GM23338 (cell line): ENCODE measurements around the gene DNAAF3. TPM values are rescaled to one million over a fixed set of nuclear protein-coding genes. Genes with fewer than 3 reads are reported as not detected.

Experiments used
- ATAC-seq: fragments of 200-7000 bp; cut with Tn5 transposase; 3 replicates; pipeline ENCODE4 v1.9.1; 2020
- DNase-seq: peaks from one replicate; pipeline ENCODE4 v3.0.0-alpha.2; 2015; ENCODE audit warnings: low spot score
- H2AFZ ChIP-seq: fragments of 200-600 bp; sonication (generic); 2 replicates; pipeline ENCODE4 v1.8.0; 2016; ENCODE audit warnings: antibody characterized with exemption, mild to moderate bottlenecking, moderate library complexity
- H3F3A ChIP-seq: fragments of 200-600 bp; sonication (generic); replicated peaks from 2 replicates; pipeline ENCODE4 v1.8.0; 2017; ENCODE audit warnings: antibody characterized with exemption, mixed run types, low read depth
- H3K27ac ChIP-seq: fragments of 200-600 bp; sonication (generic); 2 replicates; pipeline ENCODE4 v1.6.1; 2016; ENCODE audit warnings: low read depth
- H3K27me3 ChIP-seq: fragments of 200-600 bp; sonication (generic); 2 replicates; pipeline ENCODE4 v1.8.0; 2016; ENCODE audit warnings: mild to moderate bottlenecking, mixed run types, moderate library complexity; ENCODE audit not compliant: insufficient read depth
- H3K36me3 ChIP-seq: fragments of 200-600 bp; sonication (generic); 2 replicates; pipeline ENCODE4 v1.8.0; 2016; ENCODE audit warnings: mild to moderate bottlenecking; ENCODE audit not compliant: insufficient read depth
- H3K4me1 ChIP-seq: fragments of 200-600 bp; sonication (generic); 2 replicates; pipeline ENCODE4 v1.8.0; 2016; ENCODE audit warnings: mild to moderate bottlenecking, moderate library complexity; ENCODE audit not compliant: insufficient read depth
- H3K4me2 ChIP-seq: fragments of 200-600 bp; sonication (generic); 2 replicates; pipeline ENCODE4 v1.7.1; 2017; ENCODE audit warnings: mixed run types
- H3K4me3 ChIP-seq: fragments of 200-600 bp; sonication (generic); 2 replicates; pipeline ENCODE4 v1.6.1; 2016; ENCODE audit warnings: mixed run types
- H3K79me2 ChIP-seq: fragments of 200-600 bp; sonication (generic); replicated peaks from 2 replicates; pipeline ENCODE4 v1.8.0; 2017; ENCODE audit warnings: mild to moderate bottlenecking; ENCODE audit not compliant: insufficient read depth
- H3K9me2 ChIP-seq: fragments of 200-600 bp; sonication (generic); 2 replicates; pipeline ENCODE4 v1.8.0; 2017; ENCODE audit not compliant: insufficient read depth
- H4K20me1 ChIP-seq: fragments of 200-600 bp; sonication (generic); replicated peaks from 2 replicates; pipeline ENCODE4 v1.8.0; 2017; ENCODE audit warnings: mild to moderate bottlenecking; ENCODE audit not compliant: insufficient read depth
- H3K27ac Mint-ChIP-seq: 2 replicates; pipeline ENCODE4 v1.8.0; 2020; ENCODE audit warnings: inconsistent platforms, mild to moderate bottlenecking, moderate library complexity, mixed read lengths
- H3K27me3 Mint-ChIP-seq: 3 replicates; pipeline ENCODE4 v1.8.0; 2022; ENCODE audit warnings: low read depth, mild to moderate bottlenecking, moderate library complexity, mixed read lengths, inconsistent platforms; ENCODE audit not compliant: insufficient read depth, poor library complexity
- H3K36me3 Mint-ChIP-seq: 3 replicates; pipeline ENCODE4 v1.8.0; 2021; ENCODE audit warnings: low read depth, mild to moderate bottlenecking, inconsistent platforms, moderate library complexity, mixed read lengths
- H3K4me1 Mint-ChIP-seq: 3 replicates; pipeline ENCODE4 v1.8.0; 2020; ENCODE audit warnings: mild to moderate bottlenecking, inconsistent platforms, mixed read lengths
- H3K4me3 Mint-ChIP-seq: 3 replicates; pipeline ENCODE4 v1.8.0; 2021; ENCODE audit warnings: moderate library complexity, mild to moderate bottlenecking, inconsistent platforms, mixed read lengths
- H3K9me3 Mint-ChIP-seq: 3 replicates; pipeline ENCODE4 v1.8.0; 2020; ENCODE audit warnings: moderate library complexity, mild to moderate bottlenecking, inconsistent platforms, mixed read lengths
- CREB1 ChIP-seq: fragments of 250-450 bp; sonication (Bioruptor Pico); IDR thresholded peaks from 2 replicates; pipeline ENCODE4 v1.5.0; 2020; ENCODE audit warnings: low read depth, mild to moderate bottlenecking, moderate library complexity
- EZH2 ChIP-seq: fragments of 200-600 bp; sonication (generic); IDR thresholded peaks from one replicate; pipeline ENCODE4 v1.8.0; 2017; ENCODE audit warnings: antibody characterized with exemption, mild to moderate bottlenecking, low read depth; ENCODE audit not compliant: unreplicated experiment
- EZH2phosphoT487 ChIP-seq: fragments of 200-600 bp; sonication (generic); IDR thresholded peaks from one replicate; pipeline ENCODE4 v1.8.1; 2018; ENCODE audit warnings: antibody characterized with exemption; ENCODE audit not compliant: unreplicated experiment
- JUNB ChIP-seq: IDR thresholded peaks from one replicate; pipeline ENCODE4 v1.6.1; 2016; ENCODE audit warnings: antibody characterized with exemption; ENCODE audit not compliant: unreplicated experiment
- NANOG ChIP-seq: IDR thresholded peaks from 2 replicates; pipeline ENCODE4 v1.6.1; 2016; ENCODE audit warnings: antibody characterized with exemption, borderline replicate concordance
- POLR2AphosphoS5 ChIP-seq: IDR thresholded peaks from 2 replicates; pipeline ENCODE4 v1.6.1; 2016; ENCODE audit warnings: antibody characterized with exemption, low read depth
- STAT1 ChIP-seq: IDR thresholded peaks from one replicate; pipeline ENCODE4 v1.6.1; 2016; ENCODE audit warnings: antibody characterized with exemption; ENCODE audit not compliant: unreplicated experiment
- ZNF114 ChIP-seq: fragments of 250-450 bp; sonication (Bioruptor Pico); IDR thresholded peaks from 2 replicates; pipeline ENCODE4 v1.5.0; 2020; ENCODE audit warnings: mild to moderate bottlenecking, moderate library complexity
- ZNF331 ChIP-seq: fragments of 250-450 bp; sonication (Bioruptor Pico); IDR thresholded peaks from 2 replicates; pipeline ENCODE4 v1.5.0; 2020; ENCODE audit warnings: low read depth, mild to moderate bottlenecking, moderate library complexity
- polyA plus RNA-seq: library from polyadenylated mRNA; unstranded; fragments of >200 nt; fragmentation: Nextera tagmentation; extraction: Ambion mirVana; gene quantifications from 2 replicates; pipeline ENCODE4 v1.2.1, GENCODE V29; 2016
- total RNA-seq: library from RNA; depleted of rRNA; stranded (reverse); fragments of >200 nt; shearing (Covaris generic); gene quantifications from 2 replicates; pipeline ENCODE4 v1.2.3, GENCODE V29; 2014
- TF ChIP-seq, protein P1 (sequence below): fragments of 250-450 bp; sonication (Bioruptor Pico); IDR thresholded peaks from 2 replicates; pipeline ENCODE4 v1.5.0; 2020; ENCODE audit warnings: mild to moderate bottlenecking, moderate library complexity
- TF ChIP-seq, protein P2 (sequence below): IDR thresholded peaks from one replicate; pipeline ENCODE4 v1.6.1; 2018; ENCODE audit warnings: antibody characterized with exemption; ENCODE audit not compliant: unreplicated experiment
- TF ChIP-seq, protein P3 (sequence below), 2 experiments: fragments of 200-600 bp in 1 of 2; sonication (generic) in 1 of 2; conservative IDR thresholded peaks; 2 replicates each; pipeline versions ENCODE4 v1.5.1 to v1.6.1; 2016 to 2017; ENCODE audit warnings: antibody characterized with exemption in 2 of 2, low read depth in 2 of 2, mild to moderate bottlenecking in 2 of 2, moderate library complexity in 1 of 2
- TF ChIP-seq, protein P4 (sequence below): IDR thresholded peaks from 2 replicates; pipeline ENCODE4 v1.6.1; 2016; ENCODE audit warnings: antibody characterized with exemption

Gene DNAAF3
- total and polyA plus RNA-seq, 2 experiments from 2014 or later: 8.5 to 9.0 TPM

DNA sequence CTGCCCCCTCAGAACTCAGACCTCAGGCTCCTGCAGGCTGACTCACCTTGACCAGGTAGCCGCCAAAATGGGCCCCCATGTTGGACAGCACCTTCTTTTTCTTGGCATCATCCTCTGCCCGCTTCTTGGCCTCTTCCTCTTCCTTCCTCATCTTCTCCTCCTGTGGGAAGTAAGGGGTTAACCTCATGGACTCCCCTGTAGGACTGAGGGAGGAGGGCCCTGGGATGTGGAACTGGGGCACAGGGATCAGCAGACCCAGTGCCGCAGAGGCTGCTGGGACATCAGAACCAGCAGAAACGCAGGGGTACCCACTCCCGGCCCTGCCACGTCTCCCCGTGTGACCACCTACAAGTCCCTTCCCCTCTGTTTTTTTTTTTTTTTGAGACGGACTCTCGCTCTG lies 28.5 kb downstream of the DNAAF3 start:
- ATAC-seq: peak; percentile 8
- H3K36me3 Mint-ChIP-seq: peaks cover 21% of the 10 kb centered on the region
- DNase-seq: no peak
- no peak overlapping the region for H3K4me3 Mint-ChIP-seq
- peaks cover 11% of the 10 kb centered on the region; the same call in 1 of the 2 replicates for H3F3A ChIP-seq
- peaks cover 13% of the 10 kb centered on the region for H3K27me3 Mint-ChIP-seq
- no peak overlapping the region for H2AFZ ChIP-seq
- no peak overlapping the region for H3K27ac Mint-ChIP-seq
- no peaks in the 10 kb centered on the region; the same call in 2 of the 3 replicates for H3K9me3 Mint-ChIP-seq
- peaks cover 7% of the 10 kb centered on the region; the same call in 1 of the 2 replicates for H3K27me3 ChIP-seq
- no peaks in the 10 kb centered on the region; the same call in 1 of the 2 replicates for H3K36me3 ChIP-seq
- H3K4me1 Mint-ChIP-seq: peaks cover 20% of the 10 kb centered on the region
- H3K4me2 ChIP-seq: no peak overlapping the region
- H4K20me1 ChIP-seq: no peaks in the 10 kb centered on the region; the same call in none of the 2 replicates
- peaks cover 8% of the 10 kb centered on the region; the same call in 1 of the 2 replicates for H3K4me1 ChIP-seq
- H3K27ac ChIP-seq: no peak overlapping the region
- no peak overlapping the region for H3K4me3 ChIP-seq
- no peaks in the 10 kb centered on the region for H3K9me2 ChIP-seq
- H3K79me2 ChIP-seq: no peaks in the 10 kb centered on the region
- TF ChIP-seq NANOG (no peak), ZNF114 (no peak), POLR2AphosphoS5 (no peak), EZH2phosphoT487 (no peak), ZNF331 (CRISPR knock-in tag) (no peak), EZH2 (no peak), CREB1 (no peak), STAT1 (no peak), JUNB (no peak)
- TF ChIP-seq, protein P1, sequence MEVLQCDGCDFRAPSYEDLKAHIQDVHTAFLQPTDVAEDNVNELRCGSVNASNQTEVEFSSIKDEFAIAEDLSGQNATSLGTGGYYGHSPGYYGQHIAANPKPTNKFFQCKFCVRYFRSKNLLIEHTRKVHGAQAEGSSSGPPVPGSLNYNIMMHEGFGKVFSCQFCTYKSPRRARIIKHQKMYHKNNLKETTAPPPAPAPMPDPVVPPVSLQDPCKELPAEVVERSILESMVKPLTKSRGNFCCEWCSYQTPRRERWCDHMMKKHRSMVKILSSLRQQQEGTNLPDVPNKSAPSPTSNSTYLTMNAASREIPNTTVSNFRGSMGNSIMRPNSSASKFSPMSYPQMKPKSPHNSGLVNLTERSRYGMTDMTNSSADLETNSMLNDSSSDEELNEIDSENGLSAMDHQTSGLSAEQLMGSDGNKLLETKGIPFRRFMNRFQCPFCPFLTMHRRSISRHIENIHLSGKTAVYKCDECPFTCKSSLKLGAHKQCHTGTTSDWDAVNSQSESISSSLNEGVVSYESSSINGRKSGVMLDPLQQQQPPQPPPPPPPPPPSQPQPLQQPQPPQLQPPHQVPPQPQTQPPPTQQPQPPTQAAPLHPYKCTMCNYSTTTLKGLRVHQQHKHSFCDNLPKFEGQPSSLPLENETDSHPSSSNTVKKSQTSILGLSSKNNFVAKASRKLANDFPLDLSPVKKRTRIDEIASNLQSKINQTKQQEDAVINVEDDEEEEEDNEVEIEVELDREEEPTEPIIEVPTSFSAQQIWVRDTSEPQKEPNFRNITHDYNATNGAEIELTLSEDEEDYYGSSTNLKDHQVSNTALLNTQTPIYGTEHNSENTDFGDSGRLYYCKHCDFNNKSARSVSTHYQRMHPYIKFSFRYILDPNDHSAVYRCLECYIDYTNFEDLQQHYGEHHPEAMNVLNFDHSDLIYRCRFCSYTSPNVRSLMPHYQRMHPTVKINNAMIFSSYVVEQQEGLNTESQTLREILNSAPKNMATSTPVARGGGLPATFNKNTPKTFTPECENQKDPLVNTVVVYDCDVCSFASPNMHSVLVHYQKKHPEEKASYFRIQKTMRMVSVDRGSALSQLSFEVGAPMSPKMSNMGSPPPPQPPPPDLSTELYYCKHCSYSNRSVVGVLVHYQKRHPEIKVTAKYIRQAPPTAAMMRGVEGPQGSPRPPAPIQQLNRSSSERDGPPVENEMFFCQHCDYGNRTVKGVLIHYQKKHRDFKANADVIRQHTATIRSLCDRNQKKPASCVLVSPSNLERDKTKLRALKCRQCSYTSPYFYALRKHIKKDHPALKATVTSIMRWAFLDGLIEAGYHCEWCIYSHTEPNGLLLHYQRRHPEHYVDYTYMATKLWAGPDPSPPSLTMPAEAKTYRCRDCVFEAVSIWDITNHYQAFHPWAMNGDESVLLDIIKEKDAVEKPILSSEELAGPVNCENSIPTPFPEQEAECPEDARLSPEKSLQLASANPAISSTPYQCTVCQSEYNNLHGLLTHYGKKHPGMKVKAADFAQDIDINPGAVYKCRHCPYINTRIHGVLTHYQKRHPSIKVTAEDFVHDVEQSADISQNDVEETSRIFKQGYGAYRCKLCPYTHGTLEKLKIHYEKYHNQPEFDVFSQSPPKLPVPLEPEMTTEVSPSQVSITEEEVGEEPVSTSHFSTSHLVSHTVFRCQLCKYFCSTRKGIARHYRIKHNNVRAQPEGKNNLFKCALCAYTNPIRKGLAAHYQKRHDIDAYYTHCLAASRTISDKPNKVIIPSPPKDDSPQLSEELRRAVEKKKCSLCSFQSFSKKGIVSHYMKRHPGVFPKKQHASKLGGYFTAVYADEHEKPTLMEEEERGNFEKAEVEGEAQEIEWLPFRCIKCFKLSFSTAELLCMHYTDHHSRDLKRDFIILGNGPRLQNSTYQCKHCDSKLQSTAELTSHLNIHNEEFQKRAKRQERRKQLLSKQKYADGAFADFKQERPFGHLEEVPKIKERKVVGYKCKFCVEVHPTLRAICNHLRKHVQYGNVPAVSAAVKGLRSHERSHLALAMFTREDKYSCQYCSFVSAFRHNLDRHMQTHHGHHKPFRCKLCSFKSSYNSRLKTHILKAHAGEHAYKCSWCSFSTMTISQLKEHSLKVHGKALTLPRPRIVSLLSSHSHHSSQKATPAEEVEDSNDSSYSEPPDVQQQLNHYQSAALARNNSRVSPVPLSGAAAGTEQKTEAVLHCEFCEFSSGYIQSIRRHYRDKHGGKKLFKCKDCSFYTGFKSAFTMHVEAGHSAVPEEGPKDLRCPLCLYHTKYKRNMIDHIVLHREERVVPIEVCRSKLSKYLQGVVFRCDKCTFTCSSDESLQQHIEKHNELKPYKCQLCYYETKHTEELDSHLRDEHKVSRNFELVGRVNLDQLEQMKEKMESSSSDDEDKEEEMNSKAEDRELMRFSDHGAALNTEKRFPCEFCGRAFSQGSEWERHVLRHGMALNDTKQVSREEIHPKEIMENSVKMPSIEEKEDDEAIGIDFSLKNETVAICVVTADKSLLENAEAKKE (CRISPR knock-in tag): no peak
- TF ChIP-seq, protein P2, sequence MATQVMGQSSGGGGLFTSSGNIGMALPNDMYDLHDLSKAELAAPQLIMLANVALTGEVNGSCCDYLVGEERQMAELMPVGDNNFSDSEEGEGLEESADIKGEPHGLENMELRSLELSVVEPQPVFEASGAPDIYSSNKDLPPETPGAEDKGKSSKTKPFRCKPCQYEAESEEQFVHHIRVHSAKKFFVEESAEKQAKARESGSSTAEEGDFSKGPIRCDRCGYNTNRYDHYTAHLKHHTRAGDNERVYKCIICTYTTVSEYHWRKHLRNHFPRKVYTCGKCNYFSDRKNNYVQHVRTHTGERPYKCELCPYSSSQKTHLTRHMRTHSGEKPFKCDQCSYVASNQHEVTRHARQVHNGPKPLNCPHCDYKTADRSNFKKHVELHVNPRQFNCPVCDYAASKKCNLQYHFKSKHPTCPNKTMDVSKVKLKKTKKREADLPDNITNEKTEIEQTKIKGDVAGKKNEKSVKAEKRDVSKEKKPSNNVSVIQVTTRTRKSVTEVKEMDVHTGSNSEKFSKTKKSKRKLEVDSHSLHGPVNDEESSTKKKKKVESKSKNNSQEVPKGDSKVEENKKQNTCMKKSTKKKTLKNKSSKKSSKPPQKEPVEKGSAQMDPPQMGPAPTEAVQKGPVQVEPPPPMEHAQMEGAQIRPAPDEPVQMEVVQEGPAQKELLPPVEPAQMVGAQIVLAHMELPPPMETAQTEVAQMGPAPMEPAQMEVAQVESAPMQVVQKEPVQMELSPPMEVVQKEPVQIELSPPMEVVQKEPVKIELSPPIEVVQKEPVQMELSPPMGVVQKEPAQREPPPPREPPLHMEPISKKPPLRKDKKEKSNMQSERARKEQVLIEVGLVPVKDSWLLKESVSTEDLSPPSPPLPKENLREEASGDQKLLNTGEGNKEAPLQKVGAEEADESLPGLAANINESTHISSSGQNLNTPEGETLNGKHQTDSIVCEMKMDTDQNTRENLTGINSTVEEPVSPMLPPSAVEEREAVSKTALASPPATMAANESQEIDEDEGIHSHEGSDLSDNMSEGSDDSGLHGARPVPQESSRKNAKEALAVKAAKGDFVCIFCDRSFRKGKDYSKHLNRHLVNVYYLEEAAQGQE: no peak
- TF ChIP-seq, protein P3, sequence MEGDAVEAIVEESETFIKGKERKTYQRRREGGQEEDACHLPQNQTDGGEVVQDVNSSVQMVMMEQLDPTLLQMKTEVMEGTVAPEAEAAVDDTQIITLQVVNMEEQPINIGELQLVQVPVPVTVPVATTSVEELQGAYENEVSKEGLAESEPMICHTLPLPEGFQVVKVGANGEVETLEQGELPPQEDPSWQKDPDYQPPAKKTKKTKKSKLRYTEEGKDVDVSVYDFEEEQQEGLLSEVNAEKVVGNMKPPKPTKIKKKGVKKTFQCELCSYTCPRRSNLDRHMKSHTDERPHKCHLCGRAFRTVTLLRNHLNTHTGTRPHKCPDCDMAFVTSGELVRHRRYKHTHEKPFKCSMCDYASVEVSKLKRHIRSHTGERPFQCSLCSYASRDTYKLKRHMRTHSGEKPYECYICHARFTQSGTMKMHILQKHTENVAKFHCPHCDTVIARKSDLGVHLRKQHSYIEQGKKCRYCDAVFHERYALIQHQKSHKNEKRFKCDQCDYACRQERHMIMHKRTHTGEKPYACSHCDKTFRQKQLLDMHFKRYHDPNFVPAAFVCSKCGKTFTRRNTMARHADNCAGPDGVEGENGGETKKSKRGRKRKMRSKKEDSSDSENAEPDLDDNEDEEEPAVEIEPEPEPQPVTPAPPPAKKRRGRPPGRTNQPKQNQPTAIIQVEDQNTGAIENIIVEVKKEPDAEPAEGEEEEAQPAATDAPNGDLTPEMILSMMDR (conservative IDR thresholded peaks at IDR 0.05; ENCODE audit: low read depth in 2 of 2): no peak
- TF ChIP-seq, protein P4, sequence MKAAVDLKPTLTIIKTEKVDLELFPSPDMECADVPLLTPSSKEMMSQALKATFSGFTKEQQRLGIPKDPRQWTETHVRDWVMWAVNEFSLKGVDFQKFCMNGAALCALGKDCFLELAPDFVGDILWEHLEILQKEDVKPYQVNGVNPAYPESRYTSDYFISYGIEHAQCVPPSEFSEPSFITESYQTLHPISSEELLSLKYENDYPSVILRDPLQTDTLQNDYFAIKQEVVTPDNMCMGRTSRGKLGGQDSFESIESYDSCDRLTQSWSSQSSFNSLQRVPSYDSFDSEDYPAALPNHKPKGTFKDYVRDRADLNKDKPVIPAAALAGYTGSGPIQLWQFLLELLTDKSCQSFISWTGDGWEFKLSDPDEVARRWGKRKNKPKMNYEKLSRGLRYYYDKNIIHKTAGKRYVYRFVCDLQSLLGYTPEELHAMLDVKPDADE: no peak
